ENCODE data around the gene ACOT9.
"Not testable (repeated sequence)": the region's sequence is repeated elsewhere in the genome, so short reads cannot be mapped to it uniquely, and the experiment has no call there.

The ACOT9 gene

DNA sequence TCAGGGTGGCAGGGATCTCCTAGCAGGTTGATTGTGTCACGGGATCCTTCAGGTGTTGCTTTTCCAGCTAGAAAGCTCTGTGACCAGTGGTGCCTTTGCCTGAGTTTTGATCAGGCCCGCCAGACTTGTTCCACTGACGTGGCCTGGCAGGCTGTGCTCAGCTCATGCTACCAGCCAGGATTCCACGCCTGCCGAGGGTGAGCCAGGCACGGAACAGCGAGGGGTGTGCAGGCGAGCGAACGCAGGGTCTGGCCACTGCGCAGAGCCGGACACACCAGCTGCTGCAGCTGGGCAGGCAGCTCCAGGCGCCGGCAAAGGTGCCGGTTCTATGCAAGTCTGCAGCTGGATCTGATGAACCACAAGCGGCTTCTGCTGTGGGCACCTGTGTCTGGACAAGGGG is 22.8 kb upstream of the ACOT9 start:
- DNase-seq (ENCODE audit: low spot score) = no peak

GRCh38 chrX:23765449-23765848 is 22.4 kb upstream of the ACOT9 start:
- DNase-seq (ENCODE audit: low spot score) = no peak

DNA sequence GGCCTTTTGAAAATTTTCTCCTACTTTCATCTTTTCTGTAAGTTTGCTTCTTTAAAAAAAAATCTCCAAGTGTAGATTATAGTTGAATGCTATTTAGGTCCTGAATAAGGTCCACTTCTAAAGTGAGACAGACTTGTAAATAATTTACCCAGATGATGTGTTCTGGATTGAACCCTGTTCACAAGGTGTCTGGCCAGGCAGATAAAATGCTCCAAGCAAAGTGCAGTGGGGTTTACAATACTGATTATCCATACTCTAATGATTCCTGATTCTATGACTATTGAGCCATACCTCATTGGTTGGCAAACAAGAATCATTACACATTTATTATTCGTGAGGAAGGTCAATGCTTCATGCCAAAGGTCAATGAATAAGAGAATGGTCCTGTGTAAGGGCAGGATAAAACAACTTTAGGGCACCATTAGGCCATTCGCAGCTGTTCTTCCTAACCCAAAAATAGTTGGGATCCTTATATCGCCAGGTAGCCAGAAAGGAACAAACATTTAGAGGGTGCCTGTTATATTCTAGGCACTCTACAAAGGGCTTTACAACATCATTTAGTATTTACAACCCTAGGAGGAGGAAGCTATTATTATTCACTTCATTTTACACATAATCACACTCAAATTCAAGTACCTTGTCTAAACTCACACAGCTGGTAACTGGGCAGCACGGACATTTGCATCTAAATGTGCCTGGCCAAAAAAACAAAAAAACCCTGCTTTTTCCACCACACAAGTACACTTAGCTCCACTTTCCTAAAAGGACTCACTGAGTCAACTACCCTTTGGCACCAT is 21.3 kb upstream of the ACOT9 start:
- no peak for DNase-seq (ENCODE audit: low spot score)

GRCh38 chrX:23759821-23760220 is 16.7 kb upstream of the ACOT9 start:
- DNase-seq (ENCODE audit: low spot score) = no peak

GRCh38 chrX:23756165-23756564 is 13.1 kb upstream of the ACOT9 start:
- DNase-seq (ENCODE audit: low spot score) = peak; percentile 32

DNA sequence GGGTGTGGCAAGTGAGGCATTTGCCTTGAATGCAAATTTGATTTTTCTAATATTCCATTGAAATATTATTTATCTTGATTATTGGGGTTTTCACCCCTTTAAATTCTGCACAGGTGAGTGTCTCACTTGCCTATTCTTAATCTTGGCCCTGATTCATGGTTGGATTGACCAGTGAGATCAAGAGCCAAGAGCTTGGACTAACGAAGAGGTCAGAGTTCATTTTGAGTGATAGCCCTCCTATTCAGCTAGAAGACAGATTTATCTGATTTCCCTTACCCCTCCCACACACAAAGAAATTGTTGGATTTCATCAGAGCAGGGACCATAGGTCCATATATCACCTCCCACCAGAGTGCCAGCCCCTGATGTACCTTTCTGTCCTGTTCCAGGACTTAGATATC is 11.6 kb upstream of the ACOT9 start:
- DNase-seq (ENCODE audit: low spot score) = no peak

DNA sequence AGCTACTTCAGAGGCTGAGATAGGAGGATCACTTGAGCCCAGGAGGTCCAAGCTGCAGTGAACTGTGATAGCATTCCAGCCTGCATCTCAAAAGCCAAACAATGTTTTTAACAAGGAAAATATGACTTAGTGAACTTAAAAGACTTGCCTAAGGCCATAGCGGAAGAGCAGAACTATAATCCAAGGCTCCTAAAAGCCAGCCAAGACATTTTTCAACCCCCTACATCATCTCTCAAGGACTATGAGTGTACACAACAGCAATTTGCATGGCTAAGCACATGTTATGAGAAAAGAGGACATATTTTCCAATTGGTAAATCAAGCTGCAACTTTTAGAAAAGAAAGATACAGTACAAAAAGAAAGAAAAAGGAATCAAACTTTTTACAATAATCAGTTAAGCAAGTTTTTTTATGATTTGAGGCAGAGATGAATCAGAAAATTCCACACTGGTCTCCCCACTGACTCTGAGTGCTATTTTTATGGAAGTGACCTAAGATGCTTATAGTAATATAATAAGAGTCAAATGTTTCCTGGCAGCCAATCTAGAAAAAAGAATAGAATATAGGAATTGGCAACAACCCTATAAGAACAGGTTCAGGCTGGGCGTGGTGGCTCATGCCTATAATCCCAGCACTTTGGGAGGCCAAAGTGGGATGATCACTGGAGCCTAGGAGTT is 9.8 kb upstream of the ACOT9 start:
- DNase-seq (ENCODE audit: low spot score) = no peak

DNA sequence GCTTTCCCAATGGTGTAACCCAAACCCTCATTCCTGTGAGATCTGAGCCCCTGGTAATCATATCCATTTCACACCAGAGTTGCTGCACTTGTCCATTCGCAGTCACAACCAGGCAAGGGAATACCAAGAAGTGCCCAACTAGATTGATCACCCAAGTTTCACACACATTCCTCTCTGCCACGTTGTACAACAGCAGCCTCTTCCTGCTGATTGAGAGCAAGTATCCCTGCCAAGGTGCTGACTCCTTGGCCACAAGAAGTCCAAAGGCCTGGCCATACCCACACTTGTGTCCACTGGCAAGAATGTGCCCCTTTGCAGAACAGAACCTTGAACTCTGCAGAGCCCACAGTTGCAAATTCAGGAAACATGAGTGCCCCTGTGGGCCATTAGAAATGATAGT is 6.5 kb upstream of the ACOT9 start:
- no peak for DNase-seq (ENCODE audit: low spot score)

GRCh38 chrX:23749129-23749528 is 6.1 kb upstream of the ACOT9 start:
- no peak for DNase-seq (ENCODE audit: low spot score)

DNA sequence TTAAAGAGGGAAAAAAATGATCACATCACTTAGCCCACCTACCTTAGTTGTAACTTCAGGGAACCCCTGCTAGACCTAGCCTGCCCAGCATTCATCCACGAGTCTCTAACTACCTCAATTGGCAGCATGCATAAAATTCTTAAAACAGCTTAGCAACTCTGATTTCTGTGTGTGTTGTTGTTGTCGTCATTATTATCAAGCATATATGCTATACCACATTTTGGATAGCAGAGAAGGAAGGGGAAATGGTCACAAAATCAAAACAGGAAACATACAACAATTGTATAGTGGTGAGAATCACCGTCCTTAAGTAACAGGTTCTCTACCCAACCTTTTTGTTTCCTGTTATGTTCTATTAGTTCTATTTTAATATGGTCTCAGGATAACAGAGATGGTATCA is 2.7 kb upstream of the ACOT9 start:
- DNase-seq (ENCODE audit: low spot score) = no peak

DNA sequence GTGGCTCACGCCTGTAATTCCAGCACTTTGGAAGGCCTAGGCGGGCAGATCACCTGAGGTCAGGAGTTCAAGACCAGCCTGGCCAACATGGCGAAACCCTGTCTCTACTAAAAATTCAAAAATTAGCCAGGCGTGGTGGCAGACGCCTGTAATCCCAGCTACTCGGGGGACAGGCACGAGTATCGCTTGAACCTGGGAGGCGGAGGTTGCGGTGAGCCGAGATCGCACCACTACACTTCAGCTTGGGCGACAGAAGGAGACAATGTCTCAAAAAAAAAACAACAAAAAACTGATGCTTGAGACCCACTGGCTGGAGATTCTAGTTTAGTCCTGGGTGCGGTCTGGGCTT is 521 bp upstream of the ACOT9 start:
- not testable (repeated sequence) for DNase-seq (ENCODE audit: low spot score)

DNA sequence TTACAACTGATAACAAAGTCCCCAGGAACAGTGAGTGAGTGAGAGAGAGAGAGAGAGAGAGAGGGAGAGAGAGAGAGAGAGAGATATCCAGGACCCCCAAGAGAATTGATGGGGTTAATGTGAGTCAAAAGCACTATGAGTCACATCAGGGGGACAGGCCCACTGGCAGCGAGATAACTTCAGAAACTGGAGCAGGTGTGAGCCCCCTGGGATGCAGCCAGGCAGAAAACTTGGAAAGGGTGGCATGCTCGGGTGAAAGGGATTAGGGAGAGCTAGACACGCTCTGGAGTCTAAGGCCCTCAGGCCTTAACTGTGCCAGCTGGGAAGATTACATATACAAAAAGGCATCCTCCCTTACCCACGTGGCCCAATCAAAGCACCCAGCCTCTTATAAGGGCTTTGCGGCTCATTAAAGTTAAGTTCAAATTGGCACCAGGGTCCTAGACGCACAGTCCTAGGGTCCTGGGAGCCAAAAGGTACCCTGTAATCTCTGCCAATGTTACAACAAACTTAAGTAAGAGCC is 841 bp downstream of the ACOT9 start:
- DNase-seq (ENCODE audit: low spot score) = peak; percentile 16

DNA sequence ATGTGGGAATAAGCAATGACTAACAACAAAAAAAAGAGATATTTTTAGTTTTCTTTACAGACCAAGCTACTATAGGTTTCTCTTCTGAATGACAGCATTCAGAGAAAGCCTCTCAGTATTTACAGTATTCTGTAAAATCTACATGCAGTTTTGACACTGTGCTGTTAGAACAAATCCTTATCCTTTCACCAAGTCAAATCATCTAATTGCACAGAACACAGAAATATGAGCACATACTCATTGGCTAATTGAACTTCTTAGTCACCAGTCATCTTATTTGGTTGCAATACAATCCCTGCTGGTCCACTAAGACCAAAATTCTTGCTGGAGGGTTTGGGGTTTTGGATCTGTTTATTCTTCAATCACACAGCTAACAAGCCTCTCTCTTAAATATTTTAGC is 5.7 kb downstream of the ACOT9 start:
- no peak for DNase-seq (ENCODE audit: low spot score)

GRCh38 chrX:23736030-23736429 is 7.0 kb downstream of the ACOT9 start:
- DNase-seq (ENCODE audit: low spot score) = no peak

DNA sequence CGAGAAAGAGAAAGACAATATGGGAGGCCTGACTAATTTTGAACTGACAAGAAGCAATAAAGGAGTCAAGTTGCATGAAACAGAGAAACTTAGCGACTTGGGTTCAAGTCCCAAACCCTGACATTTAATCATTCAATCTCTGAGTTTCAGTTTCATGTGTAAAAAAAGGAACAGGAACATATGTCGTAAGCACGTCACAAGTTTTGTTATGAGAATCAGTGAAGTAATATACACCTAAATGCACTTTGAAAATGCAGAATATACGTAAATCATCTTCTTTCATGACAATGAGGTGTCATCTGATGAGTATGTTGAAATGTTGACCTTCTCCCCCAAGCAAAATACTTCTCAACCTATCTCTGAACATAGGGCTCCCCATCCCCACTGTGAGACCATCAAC is 10.4 kb downstream of the ACOT9 start:
- peak; percentile 4 for DNase-seq (ENCODE audit: low spot score)

DNA sequence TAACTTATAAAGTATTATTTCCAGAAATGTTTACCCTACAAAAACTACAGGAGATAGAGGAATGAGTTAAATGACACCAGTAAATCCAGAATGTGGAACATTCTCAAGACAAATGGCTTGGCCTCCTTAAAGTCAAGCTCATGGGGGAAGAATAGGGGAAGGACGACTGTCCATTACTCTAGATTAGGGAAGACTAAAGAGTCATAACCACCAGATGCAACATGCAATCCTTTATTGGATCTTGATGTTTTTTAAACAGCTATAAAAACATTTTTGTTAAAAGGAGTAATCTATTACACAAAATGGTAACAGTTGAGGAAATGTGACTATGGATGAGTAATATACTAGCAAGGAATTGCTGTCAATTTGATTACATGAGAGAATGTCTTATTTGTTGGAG is 11.1 kb downstream of the ACOT9 start:
- no peak for DNase-seq (ENCODE audit: low spot score)

- no peak for DNase-seq (ENCODE audit: low spot score)
Observed at GRCh38 chrX:23729214-23729613, 13.9 kb downstream of the ACOT9 start.

GRCh38 chrX:23727206-23727605 is 15.9 kb downstream of the ACOT9 start:
- DNase-seq (ENCODE audit: low spot score) = no peak

DNA sequence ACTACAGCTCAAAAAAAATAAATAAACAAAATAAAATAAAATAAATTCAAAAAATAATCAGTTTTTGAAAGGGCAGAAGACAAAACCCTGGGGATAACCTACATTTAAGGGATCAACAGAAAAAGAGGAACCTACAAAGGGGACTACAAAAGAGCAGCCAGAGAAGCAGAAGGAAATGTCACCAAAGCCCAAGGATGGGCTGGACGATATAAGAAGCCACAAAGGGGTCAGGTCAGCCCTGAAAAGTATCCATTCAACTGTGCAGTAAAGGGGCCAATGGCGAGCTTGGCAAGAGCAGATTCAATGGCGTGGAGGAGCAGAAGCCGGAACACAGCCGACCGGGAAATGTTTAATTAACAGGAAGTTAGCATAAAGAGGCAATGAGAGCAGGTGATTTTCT is 16.9 kb downstream of the ACOT9 start:
- no peak for DNase-seq (ENCODE audit: low spot score)

DNA sequence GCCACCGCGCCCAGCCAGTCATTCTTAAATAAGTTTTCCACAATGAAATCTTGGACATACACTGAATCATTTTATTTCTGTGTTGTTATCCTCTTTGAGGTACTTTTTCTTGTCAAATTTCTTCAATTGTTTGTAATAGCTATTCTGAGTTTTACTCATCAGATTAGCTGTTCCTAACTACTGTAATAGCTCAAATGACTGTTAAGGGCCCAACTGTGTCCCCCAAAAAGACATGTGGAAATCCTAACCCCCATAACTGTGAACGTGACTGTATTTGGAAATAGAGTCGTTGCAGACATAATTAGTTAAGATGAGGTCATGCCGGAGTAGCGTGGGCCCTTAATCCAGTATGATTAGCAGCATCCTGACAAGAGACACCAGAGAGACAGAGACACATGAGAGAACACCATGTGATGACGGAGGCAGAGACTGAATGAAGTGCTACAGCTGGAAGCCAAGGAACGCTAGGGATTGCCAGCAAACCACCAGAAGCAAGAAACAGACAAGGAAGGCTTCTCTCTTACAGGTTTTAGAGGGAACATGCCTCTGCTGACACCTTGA is 22.9 kb downstream of the ACOT9 start:
- no peak for DNase-seq (ENCODE audit: low spot score)

DNA sequence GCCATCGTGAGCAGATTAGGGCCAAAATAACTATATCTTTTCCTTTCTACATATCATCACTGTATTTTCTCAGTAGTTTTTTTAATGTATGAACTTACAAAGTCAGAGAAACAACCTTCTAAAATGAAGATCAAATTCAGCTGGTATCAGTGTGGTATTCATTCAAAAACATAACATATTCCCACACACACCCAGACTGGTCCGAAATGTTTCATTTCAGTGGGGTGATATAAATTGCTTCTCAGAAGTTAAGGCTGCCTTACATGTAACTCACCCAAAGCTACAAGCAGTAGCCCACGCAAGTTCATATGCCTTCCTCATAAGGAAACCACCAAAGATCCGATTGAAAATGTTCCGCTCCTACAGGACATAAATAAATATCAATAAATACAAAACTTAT is 37.8 kb downstream of the ACOT9 start:
- no peak for DNase-seq (ENCODE audit: low spot score)

GRCh38 chrX:23704673-23705206 is 38.3 kb downstream of the ACOT9 start:
- no peak for DNase-seq (ENCODE audit: low spot score)

DNA sequence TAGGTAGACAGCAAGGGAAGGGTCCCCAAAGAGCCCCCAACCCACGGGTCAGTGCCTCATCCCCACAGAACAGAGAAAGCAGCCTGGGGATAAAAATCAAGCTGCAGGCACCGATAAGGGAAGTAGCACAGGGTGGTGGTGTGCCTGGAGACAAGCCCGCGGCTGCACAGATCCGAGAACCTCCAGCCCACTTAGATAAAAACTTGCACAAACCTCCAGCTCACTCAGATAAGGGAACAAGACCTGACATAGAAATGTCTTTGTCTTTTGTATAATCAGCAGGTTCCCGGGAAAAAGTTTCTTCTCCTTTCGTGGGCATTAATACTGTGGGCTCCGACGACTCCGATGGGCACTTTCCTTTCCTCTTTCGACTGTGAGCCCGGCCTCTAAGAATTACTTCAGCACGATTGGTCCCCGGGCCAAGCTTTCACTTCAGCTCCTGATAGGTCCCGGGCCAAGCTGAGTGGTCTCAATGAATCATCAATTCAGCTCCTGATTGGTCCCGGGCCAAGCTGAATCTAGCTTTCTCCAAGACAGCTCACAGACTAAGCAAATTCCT is 43.4 kb downstream of the ACOT9 start:
- peak; percentile 10 for DNase-seq (ENCODE audit: low spot score)
